Central memory CD8-positive, alpha-beta T cell (primary cell): ENCODE measurements around the gene XG.
"Not testable (repeated sequence)": the region's sequence is repeated elsewhere in the genome, so short reads cannot be mapped to it uniquely, and the experiment has no call there.

Experiments used
- ATAC-seq: fragments of 150-1000 bp; cut with Tn5 transposase; replicated peaks from 2 replicates; pipeline ENCODE4 v1.10.0; 2022; ENCODE audit warnings: mild to moderate bottlenecking, moderate FRiP score, moderate number of reproducible peaks; ENCODE audit not compliant: poor library complexity, severe bottlenecking; ENCODE audit errors: extremely low read depth
- DNase-seq, 2 donors: peaks; one replicate each; pipeline ENCODE4 v3.0.0; 2021; ENCODE audit warnings: low spot score in 2 of 2
- H3K27ac Mint-ChIP-seq: one replicate; pipeline ENCODE4 v1.8.0; 2022; ENCODE audit warnings: low read depth, mild to moderate bottlenecking, moderate library complexity, mixed read lengths
- H3K27me3 Mint-ChIP-seq: one replicate; pipeline ENCODE4 v1.8.0; 2022; ENCODE audit warnings: mixed read lengths
- H3K36me3 Mint-ChIP-seq: one replicate; pipeline ENCODE4 v1.8.0; 2022; ENCODE audit warnings: mild to moderate bottlenecking, moderate library complexity, mixed read lengths; ENCODE audit not compliant: insufficient read depth
- H3K4me1 Mint-ChIP-seq: one replicate; pipeline ENCODE4 v1.8.0; 2022; ENCODE audit warnings: mixed read lengths
- H3K4me3 Mint-ChIP-seq: one replicate; pipeline ENCODE4 v1.8.0; 2022; ENCODE audit warnings: mild to moderate bottlenecking, moderate library complexity, mixed read lengths
- H3K9me3 Mint-ChIP-seq: one replicate; pipeline ENCODE4 v1.8.0; 2022; ENCODE audit warnings: mixed read lengths

XG gene

DNA sequence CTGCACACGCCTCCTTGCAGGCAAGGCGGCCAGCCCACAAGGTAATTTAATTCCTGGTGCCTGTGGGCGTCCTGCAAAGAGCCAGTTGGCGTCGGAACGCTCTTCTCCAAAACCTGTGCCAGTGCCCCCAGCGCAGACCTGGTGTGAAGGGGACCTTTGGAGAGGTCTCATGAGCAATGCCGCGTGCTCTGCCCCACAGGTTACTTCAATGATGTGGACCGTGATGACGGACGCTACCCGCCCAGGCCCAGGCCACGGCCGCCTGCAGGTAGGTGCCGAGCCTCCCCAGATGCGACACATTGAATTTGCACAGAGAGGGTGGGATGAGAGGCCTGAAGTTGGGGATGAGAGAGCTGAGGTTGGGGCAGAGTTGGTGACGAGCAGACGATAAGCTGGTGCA, 42.5 kb downstream of the XG start:
- Mint-ChIP-seq H3K4me1 (no peaks in the 10 kb centered on the region), H3K4me3 (no peak overlapping the region), H3K27me3 (no peaks in the 10 kb centered on the region), H3K36me3 (no peaks in the 10 kb centered on the region), H3K27ac (no peak overlapping the region), H3K9me3 (no peaks in the 10 kb centered on the region)
- ATAC-seq: no peak
- DNase-seq: no peak

- not testable (repeated sequence) for ATAC-seq, H3K27me3 Mint-ChIP-seq, H3K9me3 Mint-ChIP-seq, H3K4me1 Mint-ChIP-seq, DNase-seq, H3K4me3 Mint-ChIP-seq, H3K27ac Mint-ChIP-seq, H3K36me3 Mint-ChIP-seq
Observed at GRCh38 chrX:2796808-2797207, 45.0 kb downstream of the XG start.

DNA sequence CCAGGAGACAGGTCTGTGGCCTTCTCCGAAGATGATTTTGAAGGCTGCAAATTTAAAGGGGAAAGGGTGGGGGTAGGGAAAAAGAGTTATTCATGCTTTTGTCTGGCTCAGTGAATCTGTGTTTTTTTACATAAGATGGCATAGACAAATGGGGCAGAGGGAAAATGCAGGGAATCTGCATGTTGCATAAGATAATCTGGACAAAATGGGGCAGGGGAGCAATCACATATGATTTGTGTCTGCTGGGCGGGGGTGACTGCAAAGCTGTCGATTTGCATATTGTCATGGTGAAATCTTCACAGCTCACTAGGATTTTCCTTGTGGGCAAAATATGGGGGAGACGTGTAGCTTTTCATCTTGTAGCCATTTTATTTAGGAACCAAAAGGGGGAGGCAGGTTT, 47.5 kb downstream of the XG start:
- H3K4me1 Mint-ChIP-seq: no peaks in the 10 kb centered on the region
- H3K4me3 Mint-ChIP-seq: no peak overlapping the region
- ATAC-seq: no peak
- no peak for DNase-seq
- no peaks in the 10 kb centered on the region for H3K27me3 Mint-ChIP-seq
- no peak overlapping the region for H3K27ac Mint-ChIP-seq
- H3K36me3 Mint-ChIP-seq: no peaks in the 10 kb centered on the region
- H3K9me3 Mint-ChIP-seq: no peaks in the 10 kb centered on the region

DNA sequence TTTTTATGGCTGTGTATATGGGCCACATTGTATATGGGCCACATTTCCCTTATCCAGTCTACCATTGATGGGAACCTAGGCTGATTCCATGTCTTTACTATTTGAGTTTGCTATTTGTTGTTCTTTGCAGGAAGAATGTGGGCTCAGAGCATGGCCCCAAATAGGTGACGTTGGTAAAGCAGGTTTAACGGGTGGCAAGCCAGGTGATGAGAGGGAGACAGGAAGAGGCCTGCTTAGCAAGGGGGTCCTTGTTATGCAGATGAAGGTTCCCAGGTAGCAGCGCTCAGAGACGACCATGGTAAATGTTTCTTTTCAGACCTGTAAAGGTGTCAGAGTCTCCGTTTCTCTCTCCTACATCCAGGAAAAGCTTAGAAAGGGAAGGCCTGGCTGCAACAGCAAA, 48.1 kb downstream of the XG start:
- not testable (repeated sequence) for H3K27me3 Mint-ChIP-seq, H3K4me1 Mint-ChIP-seq, H3K36me3 Mint-ChIP-seq

GRCh38 chrX:2801223-2801622, 49.4 kb downstream of the XG start:
- DNase-seq (no peak), ATAC-seq (no peak)
- no peaks in the 10 kb centered on the region for H3K36me3 Mint-ChIP-seq
- no peaks in the 10 kb centered on the region for H3K4me1 Mint-ChIP-seq
- H3K4me3 Mint-ChIP-seq: no peak overlapping the region
- H3K9me3 Mint-ChIP-seq: no peaks in the 10 kb centered on the region
- H3K27ac Mint-ChIP-seq: peak overlapping the region; percentile 8
- no peaks in the 10 kb centered on the region for H3K27me3 Mint-ChIP-seq

More for the DNA sequence above, 48.1 kb downstream of the XG start:
- ATAC-seq, H3K9me3 Mint-ChIP-seq, DNase-seq, H3K27ac Mint-ChIP-seq, H3K4me3 Mint-ChIP-seq: not testable (repeated sequence)

GRCh38 chrX:2802376-2803090, 50.7 kb downstream of the XG start:
- not testable (repeated sequence) for H3K27ac Mint-ChIP-seq, DNase-seq, ATAC-seq, H3K27me3 Mint-ChIP-seq, H3K9me3 Mint-ChIP-seq, H3K4me3 Mint-ChIP-seq, H3K4me1 Mint-ChIP-seq, H3K36me3 Mint-ChIP-seq

- not testable (repeated sequence) for H3K27ac Mint-ChIP-seq, DNase-seq, H3K4me1 Mint-ChIP-seq, H3K4me3 Mint-ChIP-seq, ATAC-seq, H3K27me3 Mint-ChIP-seq, H3K9me3 Mint-ChIP-seq, H3K36me3 Mint-ChIP-seq
Observed at GRCh38 chrX:2803486-2803885, 51.6 kb downstream of the XG start.

DNA sequence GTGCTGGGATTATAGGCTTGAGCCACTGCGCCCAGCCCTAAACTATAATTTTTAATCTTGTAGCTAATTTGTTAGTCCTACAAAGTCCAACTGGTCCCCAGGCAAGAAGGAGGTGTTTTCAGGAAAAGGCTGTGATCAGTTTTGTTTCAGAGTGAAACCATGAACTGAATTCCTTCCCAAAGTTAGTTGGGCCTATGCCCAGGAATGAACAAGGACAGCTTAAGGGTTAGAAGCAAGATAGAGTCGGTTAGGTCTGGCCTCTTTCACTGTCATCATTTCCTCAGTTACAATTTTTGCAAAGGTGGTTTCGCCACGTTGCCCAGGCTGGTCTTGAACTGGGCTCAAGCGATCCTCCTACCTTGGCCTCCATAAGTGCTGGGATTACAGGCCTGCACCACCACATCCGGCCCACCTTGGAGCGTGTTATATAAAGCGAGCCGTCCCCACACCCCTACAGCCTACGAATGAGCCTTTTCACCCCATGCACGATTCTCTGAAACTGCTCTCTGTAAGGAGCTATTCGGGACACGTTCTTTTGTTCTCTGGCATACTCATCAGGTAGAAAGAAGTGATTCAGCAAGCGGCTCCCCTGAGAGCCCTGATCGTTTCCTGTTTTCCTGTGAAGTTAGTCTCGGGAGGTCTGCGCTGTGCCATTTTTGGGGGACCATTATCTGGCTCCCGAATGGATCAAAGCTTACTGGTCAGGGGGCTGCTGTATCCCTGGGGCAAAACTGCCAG, 52.4 kb downstream of the XG start:
- not testable (repeated sequence) for H3K27me3 Mint-ChIP-seq, H3K4me1 Mint-ChIP-seq, H3K36me3 Mint-ChIP-seq, H3K4me3 Mint-ChIP-seq, H3K27ac Mint-ChIP-seq, DNase-seq, H3K9me3 Mint-ChIP-seq, ATAC-seq

DNA sequence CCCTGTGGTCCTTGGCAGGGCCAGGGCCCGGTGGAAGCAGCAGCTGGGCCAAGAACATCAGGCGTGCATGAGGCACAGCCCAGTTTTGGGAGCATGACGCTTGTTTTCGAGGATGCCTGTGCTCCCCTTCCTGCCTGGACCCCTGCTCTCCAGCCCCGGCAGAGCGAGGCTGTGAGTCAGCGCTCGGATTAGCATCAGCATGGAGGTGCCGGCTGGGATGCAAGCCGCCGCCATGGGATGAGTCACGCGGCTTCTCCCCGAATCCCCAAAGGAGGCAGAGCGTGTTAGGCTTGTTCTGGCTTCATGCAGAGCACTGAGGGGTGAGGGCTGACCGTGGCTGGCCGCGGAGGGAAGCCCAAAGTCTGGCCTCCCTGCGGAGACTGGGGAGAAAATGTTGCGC, 53.0 kb downstream of the XG start:
- not testable (repeated sequence) for H3K27me3 Mint-ChIP-seq, H3K4me1 Mint-ChIP-seq, DNase-seq, H3K4me3 Mint-ChIP-seq, ATAC-seq, H3K27ac Mint-ChIP-seq, H3K36me3 Mint-ChIP-seq, H3K9me3 Mint-ChIP-seq

DNA sequence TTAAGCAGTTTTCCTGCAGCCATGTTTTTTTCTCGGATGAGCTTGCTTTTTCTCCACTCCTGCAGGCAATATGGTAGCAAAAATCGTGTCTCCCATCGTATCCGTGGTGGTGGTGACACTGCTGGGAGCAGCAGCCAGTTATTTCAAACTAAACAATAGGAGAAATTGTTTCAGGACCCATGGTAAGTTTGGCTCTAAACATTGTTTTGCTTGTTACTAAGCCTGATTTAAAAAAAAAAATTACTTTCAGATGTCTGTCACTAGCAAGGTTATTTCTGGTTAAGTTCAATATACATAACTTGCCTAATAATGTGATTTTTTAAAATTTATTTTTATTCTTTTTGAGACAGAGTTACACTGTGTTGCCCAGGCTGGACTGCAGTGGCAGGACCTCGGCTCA, 59.4 kb downstream of the XG start:
- H3K27ac Mint-ChIP-seq: no peak overlapping the region
- no peaks in the 10 kb centered on the region for H3K4me1 Mint-ChIP-seq
- DNase-seq (no peak), ATAC-seq (no peak)
- no peaks in the 10 kb centered on the region for H3K36me3 Mint-ChIP-seq
- no peaks in the 10 kb centered on the region for H3K9me3 Mint-ChIP-seq
- H3K4me3 Mint-ChIP-seq: no peak overlapping the region
- H3K27me3 Mint-ChIP-seq: no peaks in the 10 kb centered on the region

- not testable (repeated sequence) for H3K4me1 Mint-ChIP-seq, H3K4me3 Mint-ChIP-seq, H3K27ac Mint-ChIP-seq, H3K27me3 Mint-ChIP-seq, ATAC-seq, H3K36me3 Mint-ChIP-seq, H3K9me3 Mint-ChIP-seq
- peak in 1 of 2 donors; percentile 9 for DNase-seq
Observed at GRCh38 chrX:2812161-2812907, 60.5 kb downstream of the XG start.

GRCh38 chrX:2817036-2817435, 65.2 kb downstream of the XG start:
- no peaks in the 10 kb centered on the region for H3K27me3 Mint-ChIP-seq
- H3K4me3 Mint-ChIP-seq: no peak overlapping the region
- H3K36me3 Mint-ChIP-seq: no peaks in the 10 kb centered on the region
- ATAC-seq: no peak
- H3K4me1 Mint-ChIP-seq: no peaks in the 10 kb centered on the region
- H3K27ac Mint-ChIP-seq: no peak overlapping the region
- H3K9me3 Mint-ChIP-seq: no peaks in the 10 kb centered on the region
- DNase-seq: no peak
